Measurements from ENCODE around the gene PAX9.

PAX9 gene

GRCh38 chr14:36656687-36657398 lies 4.8 kb upstream of the PAX9 start:
- no peak overlapping the region for H3K27ac ChIP-seq (ENCODE audit: low read length)
- no peak overlapping the region for H3K9ac ChIP-seq (ENCODE audit: low read depth, low read length)
- H3K36me3 ChIP-seq (ENCODE audit: insufficient read depth, low read depth, low read length), result no peaks in the 10 kb centered on the region
- no peak overlapping the region for H3K4me3 ChIP-seq (ENCODE audit: low read length)
- peaks cover 13% of the 10 kb centered on the region; the same call in 1 of the 2 replicates for H3K9me3 ChIP-seq (ENCODE audit: insufficient read depth, low read depth, low read length)
- peaks cover 100% of the 10 kb centered on the region for H3K27me3 ChIP-seq (ENCODE audit: insufficient read depth, low read length)
- H3K4me1 ChIP-seq (ENCODE audit: insufficient read depth, low read length), result no peaks in the 10 kb centered on the region; the same call in 1 of the 2 replicates

- peaks cover 13% of the 10 kb centered on the region; the same call in 1 of the 2 replicates for H3K9me3 ChIP-seq (ENCODE audit: insufficient read depth, low read depth, low read length)
Observed at GRCh38 chr14:36657399-36658122, 4.1 kb upstream of the PAX9 start.

GRCh38 chr14:36658123-36659009 lies 3.3 kb upstream of the PAX9 start:
- no peaks in the 10 kb centered on the region for H3K36me3 ChIP-seq (ENCODE audit: insufficient read depth, low read depth, low read length)
- H3K4me1 ChIP-seq (ENCODE audit: insufficient read depth, low read length), result peaks cover 8% of the 10 kb centered on the region; the same call in 1 of the 2 replicates
- no peak overlapping the region for H3K9ac ChIP-seq (ENCODE audit: low read depth, low read length)
- H3K27me3 ChIP-seq (ENCODE audit: insufficient read depth, low read length), result peaks cover 100% of the 10 kb centered on the region
- H3K27ac ChIP-seq (ENCODE audit: low read length), result no peak overlapping the region
- H3K4me3 ChIP-seq (ENCODE audit: low read length), result no peak overlapping the region
- H3K9me3 ChIP-seq (ENCODE audit: insufficient read depth, low read depth, low read length), result peaks cover 13% of the 10 kb centered on the region; the same call in 1 of the 2 replicates

More at GRCh38 chr14:36657399-36658122, 4.1 kb upstream of the PAX9 start:
- Histone ChIP-seq H3K9ac (ENCODE audit: low read depth, low read length) (no peak overlapping the region), H3K27me3 (ENCODE audit: insufficient read depth, low read length) (peaks cover 100% of the 10 kb centered on the region), H3K4me1 (ENCODE audit: insufficient read depth, low read length) (peaks cover 5% of the 10 kb centered on the region; the same call in 1 of the 2 replicates), H3K36me3 (ENCODE audit: insufficient read depth, low read depth, low read length) (no peaks in the 10 kb centered on the region), H3K27ac (ENCODE audit: low read length) (no peak overlapping the region), H3K4me3 (ENCODE audit: low read length) (no peak overlapping the region)

GRCh38 chr14:36659010-36659821 lies 2.4 kb upstream of the PAX9 start:
- Histone ChIP-seq H3K4me3 (ENCODE audit: low read length) (no peak overlapping the region), H3K9me3 (ENCODE audit: insufficient read depth, low read depth, low read length) (peaks cover 13% of the 10 kb centered on the region; the same call in 1 of the 2 replicates), H3K9ac (ENCODE audit: low read depth, low read length) (no peak overlapping the region), H3K4me1 (ENCODE audit: insufficient read depth, low read length) (peaks cover 11% of the 10 kb centered on the region; the same call in 1 of the 2 replicates), H3K27ac (ENCODE audit: low read length) (no peak overlapping the region), H3K27me3 (ENCODE audit: insufficient read depth, low read length) (peaks cover 100% of the 10 kb centered on the region), H3K36me3 (ENCODE audit: insufficient read depth, low read depth, low read length) (no peaks in the 10 kb centered on the region)

- Histone ChIP-seq H3K36me3 (ENCODE audit: insufficient read depth, low read depth, low read length) (no peaks in the 10 kb centered on the region), H3K9me3 (ENCODE audit: insufficient read depth, low read depth, low read length) (peaks cover 8% of the 10 kb centered on the region; the same call in 1 of the 2 replicates), H3K9ac (ENCODE audit: low read depth, low read length) (no peak overlapping the region), H3K27me3 (ENCODE audit: insufficient read depth, low read length) (peaks cover 100% of the 10 kb centered on the region), H3K27ac (ENCODE audit: low read length) (no peak overlapping the region), H3K4me3 (ENCODE audit: low read length) (no peak overlapping the region), H3K4me1 (ENCODE audit: insufficient read depth, low read length) (peaks cover 11% of the 10 kb centered on the region; the same call in 1 of the 2 replicates)
Observed at GRCh38 chr14:36659822-36660735, 1.6 kb upstream of the PAX9 start.

- H3K9ac ChIP-seq (ENCODE audit: low read depth, low read length), result no peak overlapping the region
- H3K4me3 ChIP-seq (ENCODE audit: low read length), result peak overlapping the region; percentile 61
- peaks cover 11% of the 10 kb centered on the region; the same call in 1 of the 2 replicates for H3K4me1 ChIP-seq (ENCODE audit: insufficient read depth, low read length)
- no peak overlapping the region for H3K27ac ChIP-seq (ENCODE audit: low read length)
- H3K9me3 ChIP-seq (ENCODE audit: insufficient read depth, low read depth, low read length), result peaks cover 3% of the 10 kb centered on the region; the same call in 1 of the 2 replicates
- H3K36me3 ChIP-seq (ENCODE audit: insufficient read depth, low read depth, low read length), result no peaks in the 10 kb centered on the region
- H3K27me3 ChIP-seq (ENCODE audit: insufficient read depth, low read length), result peaks cover 100% of the 10 kb centered on the region
Observed at GRCh38 chr14:36660736-36661505, 739 bp upstream of the PAX9 start.

- peak overlapping the region; percentile 61; the same call in 1 of the 2 replicates for H3K4me3 ChIP-seq (ENCODE audit: low read length)
- peaks cover 14% of the 10 kb centered on the region; the same call in 1 of the 2 replicates for H3K4me1 ChIP-seq (ENCODE audit: insufficient read depth, low read length)
- H3K27me3 ChIP-seq (ENCODE audit: insufficient read depth, low read length), result peaks cover 100% of the 10 kb centered on the region
- H3K9ac ChIP-seq (ENCODE audit: low read depth, low read length), result no peak overlapping the region
- no peaks in the 10 kb centered on the region for H3K36me3 ChIP-seq (ENCODE audit: insufficient read depth, low read depth, low read length)
- no peak overlapping the region for H3K27ac ChIP-seq (ENCODE audit: low read length)
- peaks cover 3% of the 10 kb centered on the region; the same call in 1 of the 2 replicates for H3K9me3 ChIP-seq (ENCODE audit: insufficient read depth, low read depth, low read length)
Observed at GRCh38 chr14:36662258-36662542, 540 bp downstream of the PAX9 start.

GRCh38 chr14:36662543-36663403 lies 1.1 kb downstream of the PAX9 start:
- no peaks in the 10 kb centered on the region for H3K36me3 ChIP-seq (ENCODE audit: insufficient read depth, low read depth, low read length)
- peak overlapping the region; percentile 61; the same call in 1 of the 2 replicates for H3K4me3 ChIP-seq (ENCODE audit: low read length)
- H3K27ac ChIP-seq (ENCODE audit: low read length), result no peak overlapping the region
- peaks cover 14% of the 10 kb centered on the region; the same call in 1 of the 2 replicates for H3K4me1 ChIP-seq (ENCODE audit: insufficient read depth, low read length)
- H3K9ac ChIP-seq (ENCODE audit: low read depth, low read length), result no peak overlapping the region
- H3K27me3 ChIP-seq (ENCODE audit: insufficient read depth, low read length), result peaks cover 100% of the 10 kb centered on the region
- peaks cover 3% of the 10 kb centered on the region; the same call in 1 of the 2 replicates for H3K9me3 ChIP-seq (ENCODE audit: insufficient read depth, low read depth, low read length)

Measured in iPS-20b (cell line).